NCI-H1694 (cell line): ENCODE data around the gene TEX19.
"Not testable (repeated sequence)": the region's sequence is repeated elsewhere in the genome, so short reads cannot be mapped to it uniquely, and the experiment has no call there.

Experiments used
- DNase-seq: peaks from one replicate; lab custom pipeline; 2025; lab: John Stamatoyannopoulos, UW

Gene TEX19

DNA sequence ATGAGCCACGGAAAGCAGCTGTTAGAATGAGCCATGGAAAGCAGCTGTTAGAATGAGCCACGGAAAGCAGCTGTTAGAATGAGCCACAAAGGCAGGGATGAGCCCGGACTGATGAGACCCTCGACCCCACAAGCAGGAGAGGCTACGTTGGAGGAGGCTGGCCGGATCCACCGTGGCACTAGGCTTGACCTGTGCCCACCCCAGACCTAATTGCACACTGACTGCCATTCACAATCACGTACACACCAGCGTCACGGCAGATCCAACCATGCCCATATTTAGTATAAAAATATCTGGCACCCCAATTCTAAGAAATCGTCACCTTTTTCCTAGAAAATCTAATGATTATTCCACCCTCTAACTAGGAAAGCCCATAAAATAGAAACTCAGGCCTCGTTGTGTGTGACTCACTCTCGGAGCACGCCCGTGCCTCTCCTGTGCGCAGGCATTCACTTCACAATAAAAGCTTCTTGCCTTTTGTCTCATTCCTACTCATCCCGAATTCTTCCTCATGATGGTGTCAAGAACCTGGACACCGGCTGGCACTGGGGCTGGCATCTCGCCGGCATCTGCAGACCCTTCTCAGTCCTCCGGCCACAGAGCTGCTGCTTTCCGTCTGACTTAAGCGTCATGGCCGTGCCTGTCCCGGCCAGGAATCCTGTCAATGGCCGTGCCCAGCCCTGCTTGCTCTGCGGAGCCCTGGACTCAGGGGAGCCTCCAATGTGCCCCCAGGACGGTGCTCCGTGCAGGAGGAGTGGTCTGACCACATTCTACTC, 20.0 kb upstream of the TEX19 start:
- no peak for DNase-seq

- no peak for DNase-seq
Observed at GRCh38 chr17:82339634-82340580, 19.1 kb upstream of the TEX19 start.

DNA sequence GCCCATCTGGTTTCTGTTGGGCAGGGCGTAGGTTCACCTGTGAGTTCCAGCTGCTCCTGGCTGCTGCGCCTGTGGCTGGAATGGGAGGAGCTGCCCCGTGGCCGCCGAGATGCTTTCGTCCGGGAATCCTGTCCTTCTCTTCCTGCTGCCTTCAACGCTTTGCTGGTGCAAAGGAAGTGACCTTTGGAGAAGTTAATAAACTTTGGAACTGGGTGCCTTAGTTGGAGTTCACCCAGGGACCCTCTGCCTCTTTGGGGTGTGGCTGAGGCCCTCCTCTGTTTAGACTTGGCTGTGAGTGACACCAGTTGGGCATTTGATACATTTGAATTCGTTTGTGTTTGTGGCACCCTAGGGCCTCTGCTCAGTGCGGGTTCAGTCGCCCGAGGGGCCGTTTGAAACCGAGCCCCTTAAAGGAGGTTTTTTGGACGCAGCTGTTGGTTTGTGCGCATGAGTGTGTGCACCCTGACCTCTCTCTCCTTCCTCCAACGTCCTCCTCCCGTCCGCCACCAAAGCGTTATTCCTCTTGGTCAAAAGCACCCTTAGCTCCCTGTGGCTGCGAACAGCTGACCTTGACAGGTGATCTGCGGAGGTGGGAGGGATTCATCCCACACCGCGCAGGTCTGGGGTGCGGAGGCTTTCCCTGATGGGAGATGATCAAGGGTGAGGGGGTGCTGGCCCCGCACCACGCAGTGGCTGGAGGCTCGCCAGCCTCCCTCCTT, 16.5 kb upstream of the TEX19 start:
- no peak for DNase-seq

- DNase-seq, result no peak
Observed at GRCh38 chr17:82343560-82343959, 15.5 kb upstream of the TEX19 start.

- DNase-seq, result no peak
Observed at GRCh38 chr17:82344175-82344907, 14.7 kb upstream of the TEX19 start.

DNA sequence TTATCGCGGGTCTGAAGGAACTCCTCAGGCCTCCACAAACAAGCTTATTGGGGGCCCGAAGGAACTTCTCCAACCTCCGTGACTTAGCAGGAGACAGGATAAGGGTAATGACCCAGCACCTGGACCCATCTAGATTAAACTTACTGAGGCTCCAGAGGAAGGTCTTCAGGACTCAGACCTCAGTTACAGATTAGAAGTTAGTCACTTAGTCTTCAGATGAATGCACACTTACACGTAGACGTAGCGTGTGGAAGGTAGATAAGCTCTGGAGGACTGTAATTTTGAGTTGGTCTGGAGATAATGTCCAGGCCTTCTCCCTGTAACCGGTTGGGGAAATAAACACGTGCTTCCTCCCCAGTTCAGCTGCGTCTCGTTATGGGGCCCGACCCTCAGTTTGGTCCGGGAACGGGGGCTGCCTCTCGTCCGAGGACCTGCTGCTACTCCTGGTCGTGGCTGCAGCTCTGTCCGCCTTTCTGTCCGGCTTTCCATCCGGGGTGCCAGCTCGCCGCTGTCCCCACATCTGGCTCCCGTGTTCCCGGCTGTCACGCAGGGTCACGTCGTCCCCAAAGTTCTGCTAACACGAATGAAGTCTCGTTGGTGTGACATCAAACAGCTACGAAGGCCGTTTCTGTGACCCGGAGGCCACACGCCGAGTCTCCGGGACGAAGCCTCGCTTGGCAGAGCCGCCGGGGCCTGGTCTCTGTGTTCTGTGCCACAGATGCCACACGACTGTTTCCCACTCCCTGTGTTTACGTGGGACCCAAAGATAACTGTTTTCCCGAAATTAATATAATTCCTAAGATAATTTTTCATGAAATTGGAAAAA, 13.7 kb upstream of the TEX19 start:
- DNase-seq, result no peak

- DNase-seq, result no peak
Observed at GRCh38 chr17:82346342-82347300, 12.4 kb upstream of the TEX19 start.

- not testable (repeated sequence) for DNase-seq
Observed at GRCh38 chr17:82347994-82348393, 11.1 kb upstream of the TEX19 start.

GRCh38 chr17:82348434-82348833, 10.6 kb upstream of the TEX19 start:
- no peak for DNase-seq

GRCh38 chr17:82348866-82349265, 10.2 kb upstream of the TEX19 start:
- DNase-seq, result no peak

GRCh38 chr17:82349287-82349701, 9.8 kb upstream of the TEX19 start:
- DNase-seq, result no peak

- no peak for DNase-seq
Observed at GRCh38 chr17:82350182-82351030, 8.6 kb upstream of the TEX19 start.

GRCh38 chr17:82351254-82351712, 7.8 kb upstream of the TEX19 start:
- DNase-seq, result no peak

DNA sequence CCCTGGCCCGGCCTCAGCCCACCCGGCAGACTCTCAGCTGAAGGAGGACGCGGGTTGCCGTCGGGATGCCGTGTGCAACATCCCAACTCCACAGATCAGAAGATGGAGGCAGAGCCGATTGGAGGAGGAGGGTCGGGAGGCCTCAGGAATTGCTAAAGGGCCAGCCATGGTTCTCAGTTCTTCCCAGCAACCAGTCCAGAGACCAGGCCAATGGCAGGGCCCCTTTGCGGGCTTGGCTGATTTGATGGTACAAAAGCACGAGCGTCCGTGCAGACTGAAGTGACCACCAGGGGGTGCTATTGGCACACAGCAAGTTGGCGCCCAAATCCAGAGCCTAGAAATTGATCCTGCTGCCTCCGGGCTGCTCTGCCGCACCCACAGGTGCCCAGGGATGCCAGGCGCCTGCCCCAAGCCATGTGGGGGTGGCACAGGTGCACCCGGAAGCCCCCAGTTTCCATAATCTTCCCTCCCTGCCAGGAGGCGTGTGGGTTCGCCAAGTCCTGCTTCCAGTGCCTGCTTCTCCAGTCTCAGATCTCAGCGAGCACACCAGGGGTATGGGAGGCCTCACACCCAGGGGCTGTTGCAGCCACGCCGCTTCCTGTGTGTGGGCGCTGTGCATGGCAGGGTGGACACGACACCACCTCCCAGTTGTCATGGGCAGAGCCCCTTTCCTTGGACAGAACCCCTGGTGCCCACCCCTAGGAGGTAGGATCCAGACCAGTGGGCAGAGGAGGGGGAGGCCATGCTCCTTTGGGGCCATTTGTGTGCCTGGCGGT, 7.1 kb upstream of the TEX19 start:
- DNase-seq, result peak; percentile 96

GRCh38 chr17:82353484-82353883, 5.6 kb upstream of the TEX19 start:
- DNase-seq, result no peak

DNA sequence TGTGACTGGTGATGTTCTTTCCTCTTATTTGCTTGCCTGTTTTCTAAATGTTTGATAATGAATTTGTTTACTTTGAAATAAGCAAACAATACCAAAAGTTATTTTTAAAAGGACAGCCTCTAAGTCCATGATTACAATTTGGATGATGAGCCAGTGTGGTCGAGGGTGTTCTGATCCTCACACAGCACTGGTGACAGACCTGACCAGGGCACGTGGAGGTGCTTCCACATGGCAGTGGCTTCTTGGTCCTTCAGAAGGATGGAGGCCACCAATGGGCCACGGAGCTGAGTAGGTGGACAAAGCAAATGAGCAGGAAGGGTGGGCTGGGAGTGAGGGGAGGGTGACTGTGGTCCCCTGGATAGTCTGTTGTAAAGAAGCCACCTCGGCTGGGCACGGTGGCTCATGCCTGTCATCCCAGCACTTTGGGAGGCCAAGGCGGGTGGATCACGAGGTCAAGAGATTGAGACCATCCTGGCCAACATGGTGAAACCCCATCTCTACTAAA, 4.2 kb upstream of the TEX19 start:
- DNase-seq, result no peak

DNA sequence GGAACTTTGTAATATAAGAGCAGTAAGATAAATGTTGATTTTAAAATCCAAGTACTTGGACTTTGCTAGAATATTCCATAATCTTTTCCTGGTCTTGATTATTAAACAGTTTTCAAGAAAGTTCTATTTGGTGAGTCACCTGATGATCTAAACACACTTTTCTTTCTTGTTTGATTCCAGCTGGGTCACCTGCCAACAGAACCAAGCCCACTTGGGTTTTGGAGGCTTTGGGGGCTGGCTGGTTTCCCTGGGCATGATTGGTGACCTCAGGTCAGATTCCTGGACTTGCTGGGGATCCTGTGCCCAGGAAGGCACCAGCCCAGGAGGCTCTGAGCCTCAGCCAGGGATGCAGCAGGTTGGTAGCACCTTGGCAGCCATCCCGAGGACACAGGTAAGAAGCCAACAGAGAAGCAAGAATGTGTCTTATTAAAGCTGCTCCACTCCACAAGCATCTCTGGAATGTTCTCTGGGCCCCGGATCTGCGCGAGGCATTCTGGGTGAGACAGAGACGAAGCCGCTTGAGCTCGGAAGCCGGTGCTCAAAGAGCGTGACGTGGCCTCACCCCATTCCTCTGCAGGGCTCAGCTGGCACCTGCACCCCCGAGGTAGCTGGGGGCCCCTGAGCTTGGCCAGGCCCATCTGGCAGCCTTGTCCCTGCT, 3.1 kb upstream of the TEX19 start:
- no peak for DNase-seq
